Ovary (tissue), 9 donors: ENCODE measurements around the gene MPIG6B. TPM values are rescaled to one million over a fixed set of nuclear protein-coding genes. Genes with fewer than 3 reads are reported as not detected.

Experiments
- DNase-seq, 5 donors: peaks; one replicate each; pipeline ENCODE4 v3.0.0-alpha.2; 2019 to 2020
- H3K27ac ChIP-seq, 2 donors: fragments of 200-600 bp; one replicate each; pipeline versions ENCODE4 v1.5.1 to v1.8.0; 2019 to 2022
- H3K27me3 ChIP-seq: fragments of 200-600 bp; one replicate; pipeline ENCODE4 v1.8.0; 2022
- H3K36me3 ChIP-seq: fragments of 200-600 bp; sonication (generic); one replicate; pipeline ENCODE4 v1.5.1; 2019
- H3K4me1 ChIP-seq: one replicate; pipeline ENCODE4 v1.8.1; 2013; ENCODE audit warnings: mild to moderate bottlenecking, moderate library complexity; ENCODE audit not compliant: insufficient read depth
- H3K4me3 ChIP-seq: fragments of 200-600 bp; sonication (generic); one replicate; pipeline ENCODE4 v1.5.1; 2017
- H3K9me3 ChIP-seq, 2 donors: fragments of 200-600 bp in 1 of 2; sonication (generic) in 1 of 2; one replicate each; pipeline versions ENCODE4 v1.5.1 to v1.8.1; 2013 to 2019; ENCODE audit warnings: mild to moderate bottlenecking in 1 of 2, moderate library complexity in 1 of 2
- EP300 ChIP-seq: sonication (generic); formaldehyde crosslinking; IDR thresholded peaks from one replicate; pipeline ENCODE4 v1.6.1; 2017; ENCODE audit warnings: antibody characterized with exemption
- POLR2A ChIP-seq: fragments of 450-650 bp; IDR thresholded peaks from one replicate; pipeline ENCODE4 v1.6.1; 2017; ENCODE audit warnings: antibody characterized with exemption, mild to moderate bottlenecking, moderate library complexity
- WGBS, 3 donors: extraction: QIAGEN DNeasy Blood & Tissue Kit in 1 of 3; methylation state at CpG; one replicate each; pipeline versions ENCODE4 v1.1.5 to v1.1.7; 2013 to 2017; 5-methylcytosine and 5-hydroxymethylcytosine counted together
- intact Hi-C, 4 donors: fragments of 100-400 bp; cut with DNase I; formaldehyde crosslinking; loops; one replicate each; pipeline versions ENCODE4 v1.11.0 to v1.15.1; 2022 to 2023
- polyA plus RNA-seq, 2 donors: library from polyadenylated mRNA; stranded (reverse); fragments of 200-250 nt in 1 of 2; fragments of 350-450 nt in 1 of 2; fragmentation: Illumina TruSeq in 1 of 2; extraction: RNeasy Lipid Tissue Mini Kit (QIAGEN cat#74804) in 1 of 2; gene quantifications; one replicate each; pipeline ENCODE4 v1.2.3, GENCODE V29; 2013 to 2014
- total RNA-seq, 7 donors: library from RNA; depleted of rRNA in 2 of 7; stranded (reverse); fragments of >200 nt in 2 of 7; fragmentation: NEBNext Ultra II Directional in 3 of 7; extraction: Animal tissue kit (Norgen Biotek cat#: 25700) in 3 of 7; gene quantifications; one replicate each; pipeline versions ENCODE4 v1.1.0 to v1.2.4, GENCODE V29; 2016 to 2023
- TF ChIP-seq, protein P1 (sequence below), 3 donors: fragments of 450-650 bp in 2 of 3; fragments of 200-600 bp in 1 of 3; IDR thresholded peaks; one replicate each; pipeline versions ENCODE4 v1.5.1 to v1.8.0; 2016 to 2022; ENCODE audit warnings: antibody characterized with exemption in 3 of 3, mild to moderate bottlenecking in 1 of 3
- donor health status: DM: no; HTN: no; CAD: no; lungs with moderate emphysema.
- donor health status: DM: no; HTN: no; CAD: no.
- donor health status: Bipolar disorder and iron deficiency.
- donor health status: DM: yes; HTN: yes; CAD: no.
- donor health status: DM: no; HTN: no; CAD: no.
- donor health status: DM: yes; HTN: yes; CAD: no.

Gene MPIG6B
- total and polyA plus RNA-seq, 9 donors = 0.06 to 0.94 (median 0.60) TPM; not detected in 4

DNA sequence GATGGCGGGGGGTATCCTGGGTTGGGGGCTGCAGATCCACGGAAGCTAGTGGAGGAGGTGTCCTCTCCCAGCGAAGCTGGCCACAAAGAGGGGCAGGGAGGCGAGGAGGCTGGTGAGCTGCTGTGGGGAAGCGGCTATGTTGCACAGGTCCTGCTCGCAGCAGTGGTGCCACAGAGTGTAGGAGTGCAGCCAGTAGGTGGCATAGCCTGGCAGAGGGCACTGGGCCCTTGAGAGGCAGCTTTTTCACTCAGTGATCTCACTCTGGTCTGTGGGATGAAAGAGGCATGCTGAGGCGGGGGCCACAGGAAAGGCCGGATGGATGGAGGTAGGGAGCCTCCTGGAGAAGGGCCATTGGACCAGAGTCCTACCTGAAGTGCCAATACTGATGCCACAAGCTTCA lies 10.9 kb upstream of the MPIG6B start:
- no peaks in the 10 kb centered on the region for H3K9me3 ChIP-seq
- no peaks in the 10 kb centered on the region for H3K27me3 ChIP-seq
- no peak for DNase-seq
- H3K4me3 ChIP-seq = no peak overlapping the region
- WGBS, 3 donors = 81 to 86% (median 86%) methylated on average over 8 of the region's 8 CpGs
- H3K36me3 ChIP-seq = no peaks in the 10 kb centered on the region
- H3K27ac ChIP-seq = no peak overlapping the region
- TF ChIP-seq POLR2A = no peak
- intact Hi-C loops = no loop called here
- no peaks in the 10 kb centered on the region for H3K4me1 ChIP-seq

DNA sequence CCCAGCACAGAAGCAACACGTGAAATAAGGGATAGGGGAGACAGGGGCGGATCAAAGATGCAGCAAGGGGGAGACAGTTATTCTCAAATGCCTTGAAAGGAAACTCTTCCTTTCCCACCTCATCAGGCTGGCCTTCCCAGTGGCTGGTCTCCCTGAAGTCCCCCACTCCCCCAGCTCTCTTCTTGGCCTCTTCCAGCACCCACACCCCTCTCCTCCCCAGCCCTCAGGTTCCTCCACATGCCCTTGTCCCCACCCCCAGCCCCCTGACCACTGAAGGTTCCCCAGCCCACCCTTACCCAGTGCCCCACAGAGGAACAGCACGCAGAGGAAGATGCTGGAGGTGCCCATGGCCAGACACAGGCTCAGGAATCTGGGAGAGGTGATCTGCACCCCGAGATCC lies 9.7 kb upstream of the MPIG6B start:
- Histone ChIP-seq H3K4me3 (no peak overlapping the region), H3K9me3 (no peaks in the 10 kb centered on the region), H3K4me1 (no peaks in the 10 kb centered on the region), H3K36me3 (no peaks in the 10 kb centered on the region), H3K27me3 (no peaks in the 10 kb centered on the region), H3K27ac (no peak overlapping the region)
- intact Hi-C loops = no loop called here
- no peak for DNase-seq
- WGBS, 3 donors = 64 to 72% (median 64%) methylated on average over 4 of the region's 4 CpGs
- TF ChIP-seq EP300 = no peak
- no peak for TF ChIP-seq POLR2A
- TF ChIP-seq, protein P1, sequence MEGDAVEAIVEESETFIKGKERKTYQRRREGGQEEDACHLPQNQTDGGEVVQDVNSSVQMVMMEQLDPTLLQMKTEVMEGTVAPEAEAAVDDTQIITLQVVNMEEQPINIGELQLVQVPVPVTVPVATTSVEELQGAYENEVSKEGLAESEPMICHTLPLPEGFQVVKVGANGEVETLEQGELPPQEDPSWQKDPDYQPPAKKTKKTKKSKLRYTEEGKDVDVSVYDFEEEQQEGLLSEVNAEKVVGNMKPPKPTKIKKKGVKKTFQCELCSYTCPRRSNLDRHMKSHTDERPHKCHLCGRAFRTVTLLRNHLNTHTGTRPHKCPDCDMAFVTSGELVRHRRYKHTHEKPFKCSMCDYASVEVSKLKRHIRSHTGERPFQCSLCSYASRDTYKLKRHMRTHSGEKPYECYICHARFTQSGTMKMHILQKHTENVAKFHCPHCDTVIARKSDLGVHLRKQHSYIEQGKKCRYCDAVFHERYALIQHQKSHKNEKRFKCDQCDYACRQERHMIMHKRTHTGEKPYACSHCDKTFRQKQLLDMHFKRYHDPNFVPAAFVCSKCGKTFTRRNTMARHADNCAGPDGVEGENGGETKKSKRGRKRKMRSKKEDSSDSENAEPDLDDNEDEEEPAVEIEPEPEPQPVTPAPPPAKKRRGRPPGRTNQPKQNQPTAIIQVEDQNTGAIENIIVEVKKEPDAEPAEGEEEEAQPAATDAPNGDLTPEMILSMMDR (IDR thresholded peaks at IDR 0.05) = no peak

DNA sequence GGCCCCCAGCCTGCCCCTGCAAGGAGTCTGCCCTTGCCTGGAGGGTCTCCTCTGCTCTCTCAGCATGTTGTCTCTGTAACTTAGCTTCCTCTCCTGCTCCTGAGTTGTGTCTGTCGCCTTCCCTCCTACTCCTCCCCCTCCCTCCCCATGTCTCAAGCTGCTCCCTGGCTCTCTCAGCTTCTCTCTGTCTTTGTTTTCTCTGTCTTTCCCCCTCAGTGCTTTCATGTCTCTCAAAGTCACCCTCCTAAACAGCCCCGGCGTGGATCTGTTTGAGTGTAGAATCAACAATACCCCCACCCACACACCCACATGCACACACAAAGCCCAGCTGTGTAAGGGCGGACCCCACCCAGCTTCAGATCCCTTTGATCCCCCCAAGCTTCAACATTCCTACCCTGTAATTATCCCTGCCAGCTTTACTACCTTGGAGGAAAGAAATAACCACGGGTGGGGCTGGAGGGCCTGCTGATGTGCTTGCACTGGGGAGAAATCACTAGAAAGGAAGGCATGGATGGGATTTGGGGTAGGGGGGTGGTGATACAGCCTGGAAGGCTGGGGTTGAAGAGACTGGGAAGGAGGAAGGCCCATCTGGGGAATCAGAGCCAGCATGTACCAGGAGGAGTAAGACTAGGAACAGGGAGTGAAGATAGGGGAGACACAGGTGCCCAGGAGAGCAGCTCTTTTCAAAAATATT lies 9.0 kb upstream of the MPIG6B start:
- WGBS, 3 donors = 29 to 42% (median 34%) methylated on average over 5 of the region's 5 CpGs
- intact Hi-C loops = no loop called here
- Histone ChIP-seq H3K9me3 (no peaks in the 10 kb centered on the region), H3K27ac (no peak overlapping the region), H3K4me3 (no peak overlapping the region), H3K27me3 (no peaks in the 10 kb centered on the region), H3K4me1 (no peaks in the 10 kb centered on the region), H3K36me3 (no peaks in the 10 kb centered on the region)
- TF ChIP-seq, protein P1 (IDR thresholded peaks at IDR 0.05) = no peak
- TF ChIP-seq EP300 (no peak), POLR2A (no peak)
- no peak for DNase-seq

GRCh38 chr6:31715022-31715958 lies 7.9 kb upstream of the MPIG6B start, which contains the start of gene LY6G6D:
Gene LY6G6D (plus strand): TSS chr6:31715348. CDS start chr6:31715356, 8 bp downstream.
- Histone ChIP-seq H3K27me3 (no peaks in the 10 kb centered on the region), H3K4me1 (no peaks in the 10 kb centered on the region), H3K36me3 (no peaks in the 10 kb centered on the region), H3K9me3 (no peaks in the 10 kb centered on the region), H3K4me3 (no peak within 1 kb of the TSS), H3K27ac (no peak within 1 kb of the TSS)
- 70 to 80% (median 79%) methylated on average over 16 of the region's 16 CpGs for WGBS, 3 donors
- DNase-seq = no peak
- TF ChIP-seq, protein P1 (IDR thresholded peaks at IDR 0.05) = no peak
- TF ChIP-seq POLR2A (no peak), EP300 (no peak)
- intact Hi-C loops = no loop called here
